ENCODE results near the gene POLD3. TPM values are rescaled to one million over a fixed set of nuclear protein-coding genes. Genes with fewer than 3 reads are reported as not detected.
A peak's percentile ranks its signal among the peaks of the same experiment; 100 is the strongest.

POLD3 gene
- total and polyA plus RNA-seq, 7 donors: 11.2 to 23.0 (median 14.1) TPM

- DNase-seq: no peak
- TF ChIP-seq EP300 (IDR thresholded peaks at IDR 0.05): no peak
- Histone ChIP-seq H3K9me3 (no peaks in the 10 kb centered on the region), H3K4me1 (peaks cover 0 to 12% (median 0%) of the 10 kb centered on the region in 4 donors), H3K27me3 (no peaks in the 10 kb centered on the region), H3K4me3 (no peak overlapping the region), H3K27ac (no peak overlapping the region), H3K36me3 (peaks cover 0 to 27% (median 2%) of the 10 kb centered on the region in 4 donors)
- intact Hi-C loops (cut with DNase I): no loop called here
- 92 to 99% methylated on average over 1 of the region's 1 CpG for WGBS, 2 donors
Observed at GRCh38 chr11:74603845-74604244, 11.5 kb downstream of the POLD3 start.

- no peak for DNase-seq
- peaks cover 0 to 12% (median 0%) of the 10 kb centered on the region in 4 donors for H3K4me1 ChIP-seq
- H3K9me3 ChIP-seq: no peaks in the 10 kb centered on the region
- intact Hi-C loops (cut with DNase I): no loop called here
- H3K4me3 ChIP-seq: no peak overlapping the region
- no peaks in the 10 kb centered on the region for H3K27me3 ChIP-seq
- H3K36me3 ChIP-seq: peaks cover 0 to 27% (median 2%) of the 10 kb centered on the region in 4 donors
- TF ChIP-seq EP300 (IDR thresholded peaks at IDR 0.05) (no peak), CTCF (IDR thresholded peaks at IDR 0.05) (no peak), POLR2AphosphoS5 (IDR thresholded peaks at IDR 0.05) (no peak), POLR2A (IDR thresholded peaks at IDR 0.05) (no peak)
- H3K27ac ChIP-seq: no peak overlapping the region
Observed at GRCh38 chr11:74604311-74604710, 11.9 kb downstream of the POLD3 start.

GRCh38 chr11:74605403-74605802, 13.0 kb downstream of the POLD3 start:
- TF ChIP-seq POLR2AphosphoS5 (IDR thresholded peaks at IDR 0.05) (no peak), POLR2A (IDR thresholded peaks at IDR 0.05) (no peak), EP300 (IDR thresholded peaks at IDR 0.05) (no peak), CTCF (IDR thresholded peaks at IDR 0.05) (no peak)
- no peaks in the 10 kb centered on the region for H3K27me3 ChIP-seq
- intact Hi-C loops (cut with DNase I): no loop called here
- DNase-seq: no peak
- no peak overlapping the region for H3K4me3 ChIP-seq
- peaks cover 0 to 20% (median under 1%) of the 10 kb centered on the region in 4 donors for H3K36me3 ChIP-seq
- H3K27ac ChIP-seq: peak overlapping the region in 2 of 4 donors; percentile 16 to 30
- 85 to 94% methylated on average over 5 of the region's 5 CpGs for WGBS, 2 donors
- no peaks in the 10 kb centered on the region for H3K9me3 ChIP-seq
- H3K4me1 ChIP-seq: peaks cover 0 to 13% (median 1%) of the 10 kb centered on the region in 4 donors

GRCh38 chr11:74608431-74608830, 16.0 kb downstream of the POLD3 start:
- WGBS, 2 donors: 84 to 90% methylated on average over 4 of the region's 4 CpGs
- no peaks in the 10 kb centered on the region for H3K9me3 ChIP-seq
- peaks cover 0 to 22% (median 0%) of the 10 kb centered on the region in 4 donors for H3K36me3 ChIP-seq
- no peak for DNase-seq
- intact Hi-C loops (cut with DNase I): no loop called here
- no peaks in the 10 kb centered on the region for H3K27me3 ChIP-seq
- no peak for TF ChIP-seq CTCF (IDR thresholded peaks at IDR 0.05)
- TF ChIP-seq POLR2A (IDR thresholded peaks at IDR 0.05): no peak
- TF ChIP-seq EP300 (IDR thresholded peaks at IDR 0.05): no peak
- TF ChIP-seq POLR2AphosphoS5 (IDR thresholded peaks at IDR 0.05): no peak
- H3K4me3 ChIP-seq: no peak overlapping the region
- no peak overlapping the region for H3K27ac ChIP-seq
- peaks cover 0 to 43% (median 30%) of the 10 kb centered on the region in 4 donors for H3K4me1 ChIP-seq

- 36 to 50% methylated on average over 2 of the region's 2 CpGs for WGBS, 2 donors
- Histone ChIP-seq H3K9me3 (no peaks in the 10 kb centered on the region), H3K27ac (peak overlapping the region; percentile 74 to 86 (median 83)), H3K36me3 (peaks cover 0 to 4% (median 0%) of the 10 kb centered on the region in 4 donors), H3K4me3 (no peak overlapping the region), H3K4me1 (peaks cover 0 to 59% (median 48%) of the 10 kb centered on the region in 4 donors), H3K27me3 (no peaks in the 10 kb centered on the region)
- TF ChIP-seq POLR2AphosphoS5 (IDR thresholded peaks at IDR 0.05): peak; percentile 65 to 84 (median 66)
- peak; percentile 52 to 73 (median 58) for TF ChIP-seq CTCF (IDR thresholded peaks at IDR 0.05)
- TF ChIP-seq POLR2A (IDR thresholded peaks at IDR 0.05): no peak
- peak in 3 of 4 donors; percentile 48 to 78 (median 66) for TF ChIP-seq EP300 (IDR thresholded peaks at IDR 0.05)
- intact Hi-C loops (cut with DNase I): loop anchor here (2.0 kb wide), 1 partner anchor 115 kb away; no protein-coding TSS in a partner anchor
- DNase-seq: no peak
Observed at GRCh38 chr11:74611369-74611861, 19.0 kb downstream of the POLD3 start.

Measured in sigmoid colon (tissue), 7 donors.